HEK293 (cell line): ENCODE results near the gene MAGI1.

Source experiments
- CTCF ChIA-PET: fragments of 350-600 bp; formaldehyde crosslinking; extraction: SDS; loops from one replicate; lab custom pipeline; 2021; ENCODE audit warnings: antibody characterized with exemption; lab: Yijun Ruan, JAX
- POLR2A ChIA-PET: fragments of 300-600 bp; formaldehyde crosslinking; extraction: SDS; loops from one replicate; lab custom pipeline; 2020; ENCODE audit warnings: antibody characterized with exemption, inconsistent platforms; lab: Yijun Ruan, JAX
- H3K27ac ChIP-seq: fragments of 200-500 bp; sonication (Bioruptor generic); 2 replicates; pipeline ENCODE4 v1.5.1; 2014; ENCODE audit warnings: low read depth, low read length, control low read depth, inconsistent platforms; ENCODE audit errors: extremely low read depth
- H3K36me3 ChIP-seq, 2 experiments: fragments of 200-500 bp in 1 of 2; sonication (Bioruptor generic) in 1 of 2; 1 replicate in 1 of 2; 2 replicates in 1 of 2; pipeline ENCODE4 v1.5.1; 2014 to 2017; ENCODE audit warnings: inconsistent platforms in 2 of 2, low read length in 2 of 2; ENCODE audit not compliant: control insufficient read depth in 2 of 2, insufficient read depth in 1 of 2
- H3K4me1 ChIP-seq: fragments of 200-500 bp; sonication (Bioruptor generic); 2 replicates; pipeline ENCODE4 v1.5.1; 2014; ENCODE audit warnings: mild to moderate bottlenecking, low read length, inconsistent platforms; ENCODE audit not compliant: control insufficient read depth, insufficient read depth
- H3K4me3 ChIP-seq: 2 replicates; pipeline ENCODE4 v1.5.1; 2011; ENCODE audit warnings: low read depth, mild to moderate bottlenecking, control low read depth, low read length, moderate library complexity
- H3K9me3 ChIP-seq: fragments of 200-500 bp; sonication (Bioruptor generic); 2 replicates; pipeline ENCODE4 v1.5.1; 2014; ENCODE audit warnings: low read depth, low read length, inconsistent platforms; ENCODE audit not compliant: control insufficient read depth, insufficient read depth
- BCL11B ChIP-seq: fragments of 450-650 bp; formaldehyde crosslinking; IDR thresholded peaks from 2 replicates; pipeline ENCODE4 v1.5.1; 2016; ENCODE audit warnings: low read depth, missing biosample characterization, missing genetic modification characterization
- IKZF3 ChIP-seq: fragments of 450-650 bp; IDR thresholded peaks from 2 replicates; pipeline ENCODE4 v1.5.0; 2018; ENCODE audit warnings: missing biosample characterization, mild to moderate bottlenecking, missing genetic modification characterization, moderate library complexity
- SETDB1 ChIP-seq: IDR thresholded peaks from one replicate; pipeline ENCODE4 v1.6.1; 2017; ENCODE audit warnings: mild to moderate bottlenecking, low read length, moderate library complexity, mixed read lengths; ENCODE audit not compliant: insufficient read length
- ZNF16 ChIP-seq: fragments of 450-650 bp; formaldehyde crosslinking; IDR thresholded peaks from 2 replicates; pipeline ENCODE4 v1.5.1; 2016; ENCODE audit warnings: low read depth, missing biosample characterization, missing genetic modification characterization
- ZNF175 ChIP-seq: fragments of 450-650 bp; formaldehyde crosslinking; IDR thresholded peaks from 2 replicates; pipeline ENCODE4 v1.5.1; 2016; ENCODE audit warnings: missing biosample characterization, missing genetic modification characterization
- ZNF223 ChIP-seq: fragments of 450-650 bp; formaldehyde crosslinking; IDR thresholded peaks from 2 replicates; pipeline ENCODE4 v1.5.1; 2016; ENCODE audit warnings: missing biosample characterization, missing genetic modification characterization
- ZNF266 ChIP-seq: fragments of 450-650 bp; formaldehyde crosslinking; IDR thresholded peaks from 2 replicates; pipeline ENCODE4 v1.5.1; 2016; ENCODE audit warnings: missing biosample characterization, missing genetic modification characterization, low read depth
- ZNF292 ChIP-seq: fragments of 450-650 bp; formaldehyde crosslinking; IDR thresholded peaks from 2 replicates; pipeline ENCODE4 v1.5.1; 2016; ENCODE audit warnings: low read depth, missing biosample characterization, missing genetic modification characterization, borderline replicate concordance
- ZNF324 ChIP-seq: fragments of 450-650 bp; formaldehyde crosslinking; IDR thresholded peaks from 2 replicates; pipeline ENCODE4 v1.5.1; 2016; ENCODE audit warnings: missing biosample characterization, missing genetic modification characterization
- ZNF341 ChIP-seq: fragments of 450-650 bp; formaldehyde crosslinking; IDR thresholded peaks from 2 replicates; pipeline ENCODE4; 2016; ENCODE audit warnings: low read depth, missing biosample characterization, missing genetic modification characterization
- ZNF350 ChIP-seq: fragments of 450-650 bp; formaldehyde crosslinking; IDR thresholded peaks from 2 replicates; pipeline ENCODE4 v1.5.0; 2017; ENCODE audit warnings: missing biosample characterization, mild to moderate bottlenecking, missing genetic modification characterization
- ZNF555 ChIP-seq: fragments of 450-650 bp; formaldehyde crosslinking; conservative IDR thresholded peaks from 2 replicates; pipeline ENCODE4 v1.5.1; 2017; ENCODE audit warnings: missing biosample characterization, mild to moderate bottlenecking, missing genetic modification characterization, inconsistent platforms
- ZNF560 ChIP-seq: fragments of 450-650 bp; formaldehyde crosslinking; IDR thresholded peaks from 2 replicates; pipeline ENCODE4 v1.5.1; 2017; ENCODE audit warnings: missing biosample characterization, missing genetic modification characterization, borderline replicate concordance
- ZNF571 ChIP-seq: fragments of 450-650 bp; formaldehyde crosslinking; IDR thresholded peaks from 2 replicates; pipeline ENCODE4 v1.5.0; 2017; ENCODE audit warnings: missing biosample characterization, missing genetic modification characterization
- ZNF585B ChIP-seq: fragments of 450-650 bp; formaldehyde crosslinking; IDR thresholded peaks from 2 replicates; pipeline ENCODE4 v1.5.1; 2016; ENCODE audit warnings: missing biosample characterization, missing genetic modification characterization
- ZNF623 ChIP-seq: fragments of 450-650 bp; formaldehyde crosslinking; IDR thresholded peaks from 2 replicates; pipeline ENCODE4 v1.5.1; 2016; ENCODE audit warnings: missing biosample characterization, missing genetic modification characterization
- ZNF624 ChIP-seq: fragments of 450-650 bp; formaldehyde crosslinking; IDR thresholded peaks from 2 replicates; pipeline ENCODE4 v1.5.1; 2017; ENCODE audit warnings: missing biosample characterization, missing genetic modification characterization
- ZNF664 ChIP-seq: fragments of 450-650 bp; formaldehyde crosslinking; IDR thresholded peaks from 2 replicates; pipeline ENCODE4 v1.5.1; 2016; ENCODE audit warnings: missing biosample characterization, missing genetic modification characterization
- ZNF777 ChIP-seq: fragments of 450-650 bp; formaldehyde crosslinking; IDR thresholded peaks from 2 replicates; pipeline ENCODE4 v1.5.1; 2017; ENCODE audit warnings: missing biosample characterization, missing genetic modification characterization, borderline replicate concordance
- TF ChIP-seq, protein P1 (sequence below): fragments of 450-650 bp; formaldehyde crosslinking; IDR thresholded peaks from 2 replicates; pipeline ENCODE4 v1.5.1; 2017; ENCODE audit warnings: missing biosample characterization, missing genetic modification characterization
- TF ChIP-seq, protein P2 (sequence below): fragments of 450-650 bp; formaldehyde crosslinking; IDR thresholded peaks from 2 replicates; pipeline ENCODE4 v1.5.1; 2016; ENCODE audit warnings: missing biosample characterization, missing genetic modification characterization
- TF ChIP-seq, protein P3 (sequence below): fragments of 450-650 bp; formaldehyde crosslinking; IDR thresholded peaks from 2 replicates; pipeline ENCODE4 v1.5.0; 2017; ENCODE audit warnings: missing biosample characterization, missing genetic modification characterization, borderline replicate concordance
- TF ChIP-seq, protein P4 (sequence below): fragments of 450-650 bp; formaldehyde crosslinking; optimal IDR thresholded peaks from 2 replicates; pipeline ENCODE3; 2016; ENCODE audit warnings: missing biosample characterization, mild to moderate bottlenecking, missing genetic modification characterization
- TF ChIP-seq, protein P5 (sequence below): fragments of 450-650 bp; formaldehyde crosslinking; IDR thresholded peaks from 2 replicates; pipeline ENCODE4 v1.5.1; 2016; ENCODE audit warnings: missing biosample characterization, missing genetic modification characterization

MAGI1 gene

DNA sequence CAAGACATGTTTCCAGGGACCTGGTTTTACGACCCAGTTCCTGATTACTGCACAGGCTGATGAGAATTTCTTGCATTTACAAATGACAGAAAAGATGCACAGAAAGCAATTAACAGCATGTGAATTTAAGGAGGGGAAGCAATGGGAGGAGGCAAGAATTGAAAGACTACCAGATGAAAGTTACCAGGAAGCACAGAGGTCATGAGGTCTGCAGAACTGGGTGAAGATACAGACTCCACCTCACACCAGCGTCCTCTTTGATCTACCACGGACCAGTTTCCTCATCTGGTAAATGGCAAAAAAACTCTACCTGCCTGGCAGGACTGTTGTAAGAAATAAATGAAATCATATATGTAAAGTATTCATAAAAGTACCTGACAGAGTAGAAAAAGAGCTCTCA lies 266.0 kb downstream of the MAGI1 start:
- Histone ChIP-seq H3K4me3 (no peak overlapping the region), H3K36me3 (no peaks in the 10 kb centered on the region)
- TF ChIP-seq, protein P1, sequence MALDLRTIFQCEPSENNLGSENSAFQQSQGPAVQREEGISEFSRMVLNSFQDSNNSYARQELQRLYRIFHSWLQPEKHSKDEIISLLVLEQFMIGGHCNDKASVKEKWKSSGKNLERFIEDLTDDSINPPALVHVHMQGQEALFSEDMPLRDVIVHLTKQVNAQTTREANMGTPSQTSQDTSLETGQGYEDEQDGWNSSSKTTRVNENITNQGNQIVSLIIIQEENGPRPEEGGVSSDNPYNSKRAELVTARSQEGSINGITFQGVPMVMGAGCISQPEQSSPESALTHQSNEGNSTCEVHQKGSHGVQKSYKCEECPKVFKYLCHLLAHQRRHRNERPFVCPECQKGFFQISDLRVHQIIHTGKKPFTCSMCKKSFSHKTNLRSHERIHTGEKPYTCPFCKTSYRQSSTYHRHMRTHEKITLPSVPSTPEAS (tag by site-specific recombination): no peak
- TF ChIP-seq ZNF571 (no peak), ZNF623 (tag by site-specific recombination) (no peak), IKZF3 (tag by site-specific recombination) (no peak), ZNF777 (tag by site-specific recombination) (no peak), ZNF555 (no peak), ZNF585B (tag by site-specific recombination) (no peak), SETDB1 (no peak), ZNF223 (tag by site-specific recombination) (no peak), ZNF292 (tag by site-specific recombination) (no peak), BCL11B (tag by site-specific recombination) (no peak), ZNF16 (no peak), ZNF560 (no peak), ZNF266 (tag by site-specific recombination) (no peak)
- TF ChIP-seq, protein P2, sequence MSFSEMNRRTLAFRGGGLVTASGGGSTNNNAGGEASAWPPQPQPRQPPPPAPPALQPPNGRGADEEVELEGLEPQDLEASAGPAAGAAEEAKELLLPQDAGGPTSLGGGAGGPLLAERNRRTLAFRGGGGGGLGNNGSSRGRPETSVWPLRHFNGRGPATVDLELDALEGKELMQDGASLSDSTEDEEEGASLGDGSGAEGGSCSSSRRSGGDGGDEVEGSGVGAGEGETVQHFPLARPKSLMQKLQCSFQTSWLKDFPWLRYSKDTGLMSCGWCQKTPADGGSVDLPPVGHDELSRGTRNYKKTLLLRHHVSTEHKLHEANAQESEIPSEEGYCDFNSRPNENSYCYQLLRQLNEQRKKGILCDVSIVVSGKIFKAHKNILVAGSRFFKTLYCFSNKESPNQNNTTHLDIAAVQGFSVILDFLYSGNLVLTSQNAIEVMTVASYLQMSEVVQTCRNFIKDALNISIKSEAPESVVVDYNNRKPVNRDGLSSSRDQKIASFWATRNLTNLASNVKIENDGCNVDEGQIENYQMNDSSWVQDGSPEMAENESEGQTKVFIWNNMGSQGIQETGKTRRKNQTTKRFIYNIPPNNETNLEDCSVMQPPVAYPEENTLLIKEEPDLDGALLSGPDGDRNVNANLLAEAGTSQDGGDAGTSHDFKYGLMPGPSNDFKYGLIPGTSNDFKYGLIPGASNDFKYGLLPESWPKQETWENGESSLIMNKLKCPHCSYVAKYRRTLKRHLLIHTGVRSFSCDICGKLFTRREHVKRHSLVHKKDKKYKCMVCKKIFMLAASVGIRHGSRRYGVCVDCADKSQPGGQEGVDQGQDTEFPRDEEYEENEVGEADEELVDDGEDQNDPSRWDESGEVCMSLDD (tag by site-specific recombination): no peak
- TF ChIP-seq, protein P3, sequence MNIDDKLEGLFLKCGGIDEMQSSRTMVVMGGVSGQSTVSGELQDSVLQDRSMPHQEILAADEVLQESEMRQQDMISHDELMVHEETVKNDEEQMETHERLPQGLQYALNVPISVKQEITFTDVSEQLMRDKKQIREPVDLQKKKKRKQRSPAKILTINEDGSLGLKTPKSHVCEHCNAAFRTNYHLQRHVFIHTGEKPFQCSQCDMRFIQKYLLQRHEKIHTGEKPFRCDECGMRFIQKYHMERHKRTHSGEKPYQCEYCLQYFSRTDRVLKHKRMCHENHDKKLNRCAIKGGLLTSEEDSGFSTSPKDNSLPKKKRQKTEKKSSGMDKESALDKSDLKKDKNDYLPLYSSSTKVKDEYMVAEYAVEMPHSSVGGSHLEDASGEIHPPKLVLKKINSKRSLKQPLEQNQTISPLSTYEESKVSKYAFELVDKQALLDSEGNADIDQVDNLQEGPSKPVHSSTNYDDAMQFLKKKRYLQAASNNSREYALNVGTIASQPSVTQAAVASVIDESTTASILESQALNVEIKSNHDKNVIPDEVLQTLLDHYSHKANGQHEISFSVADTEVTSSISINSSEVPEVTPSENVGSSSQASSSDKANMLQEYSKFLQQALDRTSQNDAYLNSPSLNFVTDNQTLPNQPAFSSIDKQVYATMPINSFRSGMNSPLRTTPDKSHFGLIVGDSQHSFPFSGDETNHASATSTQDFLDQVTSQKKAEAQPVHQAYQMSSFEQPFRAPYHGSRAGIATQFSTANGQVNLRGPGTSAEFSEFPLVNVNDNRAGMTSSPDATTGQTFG: no peak
- TF ChIP-seq, protein P4, sequence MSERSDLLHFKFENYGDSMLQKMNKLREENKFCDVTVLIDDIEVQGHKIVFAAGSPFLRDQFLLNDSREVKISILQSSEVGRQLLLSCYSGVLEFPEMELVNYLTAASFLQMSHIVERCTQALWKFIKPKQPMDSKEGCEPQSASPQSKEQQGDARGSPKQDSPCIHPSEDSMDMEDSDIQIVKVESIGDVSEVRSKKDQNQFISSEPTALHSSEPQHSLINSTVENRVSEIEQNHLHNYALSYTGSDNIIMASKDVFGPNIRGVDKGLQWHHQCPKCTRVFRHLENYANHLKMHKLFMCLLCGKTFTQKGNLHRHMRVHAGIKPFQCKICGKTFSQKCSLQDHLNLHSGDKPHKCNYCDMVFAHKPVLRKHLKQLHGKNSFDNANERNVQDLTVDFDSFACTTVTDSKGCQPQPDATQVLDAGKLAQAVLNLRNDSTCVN (tag by site-specific recombination): no peak
- TF ChIP-seq, all 188 proteins: peak for 0
- CTCF ChIA-PET: interaction anchor here (1.2 kb wide), 1 partner anchor 370 kb away, joined by 4 read pairs; no protein-coding TSS in a partner anchor
- H3K27ac ChIP-seq: no peak overlapping the region
- H3K4me1 ChIP-seq: no peaks in the 10 kb centered on the region
- no peaks in the 10 kb centered on the region for H3K9me3 ChIP-seq
- POLR2A ChIA-PET: no interaction called here

DNA sequence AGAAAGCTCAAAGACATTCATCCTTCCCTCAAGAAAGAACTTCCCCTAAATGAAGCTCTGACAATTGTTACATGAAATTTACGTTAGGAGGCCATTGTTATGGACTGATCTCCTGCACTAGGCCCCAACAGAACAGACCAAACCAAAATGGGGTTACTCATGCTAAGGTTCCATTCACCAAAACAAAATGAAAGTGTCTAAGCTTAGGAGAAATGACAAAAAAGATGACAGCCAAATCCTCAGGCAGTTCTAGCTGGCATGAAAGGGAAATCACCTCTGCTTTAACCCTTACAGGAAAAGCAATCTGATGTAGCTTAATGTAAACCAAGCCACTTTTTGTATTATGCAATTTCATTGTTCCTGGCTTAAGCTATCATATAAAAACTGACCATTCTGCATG lies 271.2 kb downstream of the MAGI1 start:
- Histone ChIP-seq H3K27ac (no peak overlapping the region), H3K36me3 (no peaks in the 10 kb centered on the region), H3K9me3 (no peaks in the 10 kb centered on the region), H3K4me1 (no peaks in the 10 kb centered on the region), H3K4me3 (no peak overlapping the region)
- CTCF ChIA-PET: interaction anchor here (1.3 kb wide), 1 partner anchor 17 kb away, joined by 6 read pairs; no protein-coding TSS in a partner anchor
- POLR2A ChIA-PET: no interaction called here
- no peak for TF ChIP-seq ZNF175
- TF ChIP-seq ZNF664: no peak
- TF ChIP-seq, protein P5, sequence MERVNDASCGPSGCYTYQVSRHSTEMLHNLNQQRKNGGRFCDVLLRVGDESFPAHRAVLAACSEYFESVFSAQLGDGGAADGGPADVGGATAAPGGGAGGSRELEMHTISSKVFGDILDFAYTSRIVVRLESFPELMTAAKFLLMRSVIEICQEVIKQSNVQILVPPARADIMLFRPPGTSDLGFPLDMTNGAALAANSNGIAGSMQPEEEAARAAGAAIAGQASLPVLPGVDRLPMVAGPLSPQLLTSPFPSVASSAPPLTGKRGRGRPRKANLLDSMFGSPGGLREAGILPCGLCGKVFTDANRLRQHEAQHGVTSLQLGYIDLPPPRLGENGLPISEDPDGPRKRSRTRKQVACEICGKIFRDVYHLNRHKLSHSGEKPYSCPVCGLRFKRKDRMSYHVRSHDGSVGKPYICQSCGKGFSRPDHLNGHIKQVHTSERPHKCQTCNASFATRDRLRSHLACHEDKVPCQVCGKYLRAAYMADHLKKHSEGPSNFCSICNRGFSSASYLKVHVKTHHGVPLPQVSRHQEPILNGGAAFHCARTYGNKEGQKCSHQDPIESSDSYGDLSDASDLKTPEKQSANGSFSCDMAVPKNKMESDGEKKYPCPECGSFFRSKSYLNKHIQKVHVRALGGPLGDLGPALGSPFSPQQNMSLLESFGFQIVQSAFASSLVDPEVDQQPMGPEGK (tag by site-specific recombination): no peak
- TF ChIP-seq ZNF324 (tag by site-specific recombination): no peak
- TF ChIP-seq, protein P1 (tag by site-specific recombination): no peak
- TF ChIP-seq ZNF624 (tag by site-specific recombination): no peak
- TF ChIP-seq ZNF350 (tag by site-specific recombination): no peak
- TF ChIP-seq ZNF341: no peak
